ENCODE data around the gene INSL4. TPM values are rescaled to one million over a fixed set of nuclear protein-coding genes. Genes with fewer than 3 reads are reported as not detected.

The INSL4 gene
- total RNA-seq, 1 experiment from 2014 or later, result not detected

GRCh38 chr9:5264219-5264595, 33.0 kb downstream of the INSL4 start:
- Histone ChIP-seq H3T11ph (ENCODE audit: low read length) (no peak overlapping the region), H2BK15ac (ENCODE audit: low read depth, low read length) (no peak overlapping the region), H2BK120ac (ENCODE audit: low read depth, low read length, poor library complexity, severe bottlenecking) (no peak overlapping the region), H2BK5ac (ENCODE audit: insufficient read length, low read length) (no peak overlapping the region), H3K4ac (ENCODE audit: low read depth, low read length) (no peak overlapping the region), H4K91ac (ENCODE audit: insufficient read length, low read depth, low read length) (no peak overlapping the region), H3K23me2 (ENCODE audit: insufficient read length, low read depth, low read length, poor library complexity, severe bottlenecking) (no peaks in the 10 kb centered on the region), H4K5ac (ENCODE audit: insufficient read length, low read depth, low read length) (no peak overlapping the region), H2BK20ac (ENCODE audit: low read depth, low read length, poor library complexity, severe bottlenecking) (no peak overlapping the region), H2BK12ac (ENCODE audit: insufficient read length, low read depth, low read length) (no peak overlapping the region), H3K4me1 (ENCODE audit: insufficient read depth, low read length) (peaks cover 4% of the 10 kb centered on the region; the same call in 1 of the 2 replicates), H4K8ac (replicated peaks; ENCODE audit: insufficient read length, low read depth, low read length) (no peak overlapping the region), H3K18ac (ENCODE audit: insufficient read length, low read depth, low read length) (no peak overlapping the region), H3K23ac (ENCODE audit: insufficient read length, low read depth, low read length) (no peak overlapping the region), H3K9me3 (ENCODE audit: control insufficient read depth, low read depth, low read length) (no peaks in the 10 kb centered on the region), H3K79me2 (ENCODE audit: insufficient read depth, low read length) (no peaks in the 10 kb centered on the region), H3K9ac (ENCODE audit: extremely low read depth, insufficient read length, low read length) (no peak overlapping the region), H3K27me3 (ENCODE audit: insufficient read depth, low read length) (no peaks in the 10 kb centered on the region), H4K20me1 (ENCODE audit: control insufficient read depth, insufficient read depth, insufficient read length) (no peaks in the 10 kb centered on the region), H3K14ac (ENCODE audit: insufficient read depth, low read length) (no peak overlapping the region), H3K4me2 (ENCODE audit: insufficient read depth, insufficient read length, low read length) (no peak overlapping the region), H2AFZ (ENCODE audit: low read length) (no peak overlapping the region), H3K79me1 (ENCODE audit: insufficient read depth, low read depth, low read length, poor library complexity, severe bottlenecking) (no peaks in the 10 kb centered on the region), H3K56ac (ENCODE audit: insufficient read length, low read depth, low read length) (no peak overlapping the region), H2AK5ac (ENCODE audit: insufficient read length, low read length) (no peak overlapping the region), H3K27ac (ENCODE audit: insufficient read length, low read depth, low read length) (no peak overlapping the region)
- TF ChIP-seq, protein P1, sequence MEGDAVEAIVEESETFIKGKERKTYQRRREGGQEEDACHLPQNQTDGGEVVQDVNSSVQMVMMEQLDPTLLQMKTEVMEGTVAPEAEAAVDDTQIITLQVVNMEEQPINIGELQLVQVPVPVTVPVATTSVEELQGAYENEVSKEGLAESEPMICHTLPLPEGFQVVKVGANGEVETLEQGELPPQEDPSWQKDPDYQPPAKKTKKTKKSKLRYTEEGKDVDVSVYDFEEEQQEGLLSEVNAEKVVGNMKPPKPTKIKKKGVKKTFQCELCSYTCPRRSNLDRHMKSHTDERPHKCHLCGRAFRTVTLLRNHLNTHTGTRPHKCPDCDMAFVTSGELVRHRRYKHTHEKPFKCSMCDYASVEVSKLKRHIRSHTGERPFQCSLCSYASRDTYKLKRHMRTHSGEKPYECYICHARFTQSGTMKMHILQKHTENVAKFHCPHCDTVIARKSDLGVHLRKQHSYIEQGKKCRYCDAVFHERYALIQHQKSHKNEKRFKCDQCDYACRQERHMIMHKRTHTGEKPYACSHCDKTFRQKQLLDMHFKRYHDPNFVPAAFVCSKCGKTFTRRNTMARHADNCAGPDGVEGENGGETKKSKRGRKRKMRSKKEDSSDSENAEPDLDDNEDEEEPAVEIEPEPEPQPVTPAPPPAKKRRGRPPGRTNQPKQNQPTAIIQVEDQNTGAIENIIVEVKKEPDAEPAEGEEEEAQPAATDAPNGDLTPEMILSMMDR (conservative IDR thresholded peaks at IDR 0.05), result no peak
- peaks cover 3 to 5% of the 10 kb centered on the region in 2 experiments; a peak in 2 of 5 replicates for H3K9me3 Mint-ChIP-seq
- H3K27me3 Mint-ChIP-seq (ENCODE audit: low read depth), result no peaks in the 10 kb centered on the region
- H3K27ac Mint-ChIP-seq, result no peak overlapping the region
- peaks cover 0 to 5% (median 1%) of the 10 kb centered on the region in 3 experiments; a peak in 3 of 7 replicates for H3K36me3 Mint-ChIP-seq (ENCODE audit: insufficient read depth in 1 of 3, low read depth in 3 of 3)
- peaks cover 8 to 11% of the 10 kb centered on the region in 2 experiments for H3K4me1 Mint-ChIP-seq
- no peak for DNase-seq
- H3K4me3 Mint-ChIP-seq, result no peak overlapping the region

All from H9 (cell line).